Dedifferentiated amniotic fluid mesenchymal stem cell (primary cell): ENCODE data around the gene TMEM121B.
"Not testable (repeated sequence)": the region's sequence is repeated elsewhere in the genome, so short reads cannot be mapped to it uniquely, and the experiment has no call there.

Source experiments
- DNase-seq: peaks from one replicate; pipeline ENCODE4 v3.0.0-alpha.2; 2016; ENCODE audit errors: extremely low spot score

TMEM121B gene

DNA sequence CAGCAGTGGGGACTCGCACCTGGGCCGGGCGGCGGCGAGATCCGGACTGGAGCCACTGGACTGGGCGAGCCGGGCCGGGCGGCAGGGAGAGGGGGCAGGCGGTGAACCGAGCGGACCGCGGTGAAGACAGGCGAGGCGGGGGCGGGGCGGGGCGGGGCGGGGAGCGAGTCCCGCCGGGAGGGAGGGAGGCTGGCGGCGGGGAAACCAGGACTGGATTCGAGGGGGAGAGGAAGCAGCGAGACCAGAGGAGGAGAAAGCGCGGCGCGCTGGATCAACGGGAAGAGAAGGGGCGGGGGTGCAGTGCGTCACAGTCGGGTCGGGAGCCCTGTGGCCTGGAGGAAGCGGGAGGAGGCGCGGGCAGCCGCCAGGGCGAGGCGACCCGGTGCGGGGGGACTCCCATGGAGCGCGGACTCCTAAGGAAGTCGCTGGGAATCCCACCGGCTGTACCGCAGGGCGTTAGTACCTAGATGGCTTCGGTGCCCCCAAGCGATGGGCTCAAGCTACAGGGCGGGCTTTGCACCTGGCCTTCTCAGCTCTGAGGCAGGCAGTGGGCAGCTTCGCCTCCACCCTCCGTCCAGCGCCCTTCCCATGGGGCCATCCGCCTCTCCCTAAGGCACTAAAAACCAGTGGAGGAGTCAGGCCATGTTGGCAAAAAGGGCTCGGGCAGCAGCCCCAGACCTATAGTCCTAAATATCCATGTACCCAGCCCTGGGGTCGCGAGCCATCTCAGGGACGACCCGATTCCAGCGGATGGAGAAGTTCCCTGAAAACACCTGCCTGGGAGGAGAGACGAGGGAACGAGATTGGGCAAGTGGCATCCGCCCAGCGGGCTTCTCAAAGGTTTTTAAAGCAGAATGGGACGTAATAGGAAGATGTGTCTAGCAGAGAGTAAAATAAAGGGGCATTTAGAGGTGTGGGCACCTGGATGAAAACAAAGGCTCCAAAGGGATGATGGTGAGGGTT lies at the start of gene TMEM121B:
Gene TMEM121B (minus strand): TSS at position 128 of the 963 bp plus-strand sequence. CDS start 233 bp downstream, outside the sequence.
- DNase-seq, result no peak

DNA sequence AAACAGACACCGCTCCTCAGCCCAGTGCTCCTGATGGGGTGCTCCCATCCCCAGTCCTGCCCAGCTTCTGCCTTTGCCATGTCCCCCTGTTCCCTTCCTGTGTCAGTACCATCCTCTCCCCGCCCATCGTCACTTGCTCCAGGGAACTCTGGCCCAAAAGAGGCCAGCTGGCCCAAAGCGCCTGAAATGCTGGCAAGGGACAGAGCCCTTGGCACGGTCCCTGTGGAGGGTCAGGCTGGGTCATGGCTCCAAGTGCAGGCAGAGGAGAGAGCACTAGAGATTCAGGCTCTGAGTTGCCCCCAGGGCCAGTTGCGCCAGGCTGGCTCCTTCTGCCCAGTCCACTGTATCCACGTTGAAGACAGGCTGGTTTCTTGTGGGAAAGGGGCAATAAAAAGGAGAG lies 46.3 kb upstream of the TMEM121B start:
- no peak for DNase-seq

GRCh38 chr22:17164392-17165024 lies 43.3 kb upstream of the TMEM121B start:
- no peak for DNase-seq

DNA sequence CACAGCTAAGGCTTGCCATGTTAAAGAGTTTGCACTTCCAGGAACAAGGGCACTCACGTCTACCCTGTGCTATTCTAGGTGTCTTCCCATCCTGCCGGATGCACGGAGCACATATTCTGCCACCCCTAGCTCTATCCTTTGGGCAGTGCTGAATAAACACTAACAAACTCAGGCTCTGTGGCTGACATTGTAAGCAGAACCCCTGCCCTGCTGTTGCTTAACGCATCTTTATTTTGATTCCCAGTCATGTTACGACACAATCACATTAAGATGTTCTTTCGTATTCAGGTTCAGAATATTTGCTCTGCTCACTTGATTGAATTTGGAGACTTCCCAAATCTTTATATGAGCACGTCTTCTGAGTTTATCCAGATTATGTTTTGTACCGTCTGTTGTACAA lies 41.6 kb upstream of the TMEM121B start:
- no peak for DNase-seq

DNA sequence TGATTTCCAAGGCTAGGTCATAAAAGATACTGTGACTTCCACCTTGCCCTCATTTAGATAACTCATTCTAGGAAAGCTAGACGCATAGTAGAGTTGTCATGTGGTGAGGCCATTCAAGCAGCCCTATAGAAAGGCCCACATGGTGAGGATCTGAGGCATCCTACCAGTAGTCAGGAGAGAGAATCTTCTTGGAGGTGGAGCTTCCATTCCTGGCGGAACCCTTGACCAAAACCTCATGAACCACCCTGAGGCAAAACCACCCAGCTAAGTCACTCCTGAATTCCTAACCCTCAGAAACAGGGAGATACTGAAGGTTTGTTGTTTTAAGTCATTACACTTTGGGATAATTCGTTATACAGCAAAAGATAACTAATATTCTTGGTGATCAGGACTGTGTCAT lies 40.8 kb upstream of the TMEM121B start:
- DNase-seq, result no peak

DNA sequence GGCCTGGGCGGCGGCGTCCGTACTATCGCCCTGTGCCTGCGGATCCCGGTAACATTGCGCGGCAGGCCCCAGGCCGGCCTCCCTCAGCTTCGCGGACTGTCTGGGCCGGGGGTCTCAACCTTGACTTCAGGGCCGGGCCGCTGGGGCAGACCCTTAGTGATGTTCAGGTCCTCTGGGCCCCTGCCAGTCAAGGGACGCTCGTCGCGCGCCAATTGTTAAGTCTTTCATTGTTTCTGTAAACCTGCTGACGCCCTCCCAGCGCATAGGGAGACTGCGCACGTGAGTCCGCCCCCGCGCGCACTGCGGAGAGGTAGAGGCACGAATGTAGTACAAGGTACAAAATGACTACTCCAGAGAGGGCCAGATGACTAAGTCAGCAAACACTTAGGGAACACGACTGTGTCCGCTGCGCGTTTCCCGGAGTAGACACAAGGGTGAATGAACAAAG lies 38.4 kb upstream of the TMEM121B start:
- DNase-seq, result no peak

GRCh38 chr22:17158568-17159503 lies 37.7 kb upstream of the TMEM121B start, which contains the start of gene HDHD5:
Gene HDHD5, minus strand, starts transcription at chr22:17159277. Its CDS starts 26 bp downstream, at chr22:17159251.
- peak; percentile 74 for DNase-seq

GRCh38 chr22:17158176-17158567 lies 37.0 kb upstream of the TMEM121B start:
- no peak for DNase-seq

- DNase-seq, result no peak
Measured at GRCh38 chr22:17157714-17158113, 36.6 kb upstream of the TMEM121B start.

GRCh38 chr22:17155941-17156340 lies 34.8 kb upstream of the TMEM121B start:
- DNase-seq, result no peak

DNA sequence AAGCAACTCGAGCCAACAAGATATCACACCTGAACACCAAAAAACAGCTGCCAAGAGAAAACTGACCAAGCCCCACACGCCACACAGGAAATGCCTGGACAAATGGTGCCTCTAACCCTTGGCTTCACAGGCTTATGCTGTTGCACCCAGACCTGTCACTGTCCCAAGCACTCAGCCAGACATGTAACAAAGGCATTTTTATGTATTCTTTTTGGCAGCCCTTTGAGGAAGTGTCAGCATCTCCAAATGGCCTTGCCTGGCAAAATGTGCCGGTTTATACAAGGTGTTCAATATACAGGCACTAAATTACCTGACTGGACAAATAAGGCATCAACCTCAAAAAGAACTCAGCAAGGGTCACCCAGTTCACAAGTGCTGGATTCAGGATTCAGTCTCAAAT lies 31.8 kb upstream of the TMEM121B start:
- DNase-seq, result no peak

GRCh38 chr22:17152340-17152739 lies 31.2 kb upstream of the TMEM121B start:
- no peak for DNase-seq

- no peak for DNase-seq
Measured at GRCh38 chr22:17149076-17149815, 28.1 kb upstream of the TMEM121B start.

GRCh38 chr22:17147458-17147857 lies 26.3 kb upstream of the TMEM121B start:
- not testable (repeated sequence) for DNase-seq

DNA sequence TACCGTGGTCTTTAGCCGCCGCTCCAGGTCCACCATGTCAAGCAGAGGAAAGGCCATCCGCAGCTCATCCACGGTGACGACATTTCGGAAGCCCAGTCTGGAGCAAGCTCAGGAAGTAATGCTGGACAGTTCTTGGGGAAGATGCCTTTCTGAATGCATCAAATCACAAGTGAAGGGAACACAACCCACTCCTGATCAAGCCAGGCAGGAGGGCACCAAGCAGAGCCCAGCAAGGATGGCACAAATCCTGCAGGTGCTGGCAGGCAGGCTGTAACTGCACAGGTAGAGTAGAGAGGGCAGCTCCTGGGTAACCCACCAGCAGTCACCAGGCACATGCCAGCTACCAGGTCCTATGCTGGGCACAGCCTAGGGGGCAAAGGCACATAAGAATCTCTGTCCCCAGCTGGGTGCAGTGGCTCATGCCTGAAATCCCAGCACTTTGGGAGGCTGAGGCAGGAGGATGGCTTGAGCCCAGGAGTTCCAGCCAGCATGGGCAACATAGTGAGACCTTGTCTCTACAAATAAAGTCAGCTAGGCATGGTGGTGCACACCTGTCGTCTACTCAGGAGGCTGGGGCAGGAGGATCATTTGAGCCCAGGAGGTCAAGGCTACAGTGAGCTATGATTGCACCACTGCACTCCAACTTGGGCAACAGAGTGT lies 24.0 kb upstream of the TMEM121B start:
- no peak for DNase-seq

GRCh38 chr22:17143826-17144225 lies 22.7 kb upstream of the TMEM121B start:
- DNase-seq, result no peak

DNA sequence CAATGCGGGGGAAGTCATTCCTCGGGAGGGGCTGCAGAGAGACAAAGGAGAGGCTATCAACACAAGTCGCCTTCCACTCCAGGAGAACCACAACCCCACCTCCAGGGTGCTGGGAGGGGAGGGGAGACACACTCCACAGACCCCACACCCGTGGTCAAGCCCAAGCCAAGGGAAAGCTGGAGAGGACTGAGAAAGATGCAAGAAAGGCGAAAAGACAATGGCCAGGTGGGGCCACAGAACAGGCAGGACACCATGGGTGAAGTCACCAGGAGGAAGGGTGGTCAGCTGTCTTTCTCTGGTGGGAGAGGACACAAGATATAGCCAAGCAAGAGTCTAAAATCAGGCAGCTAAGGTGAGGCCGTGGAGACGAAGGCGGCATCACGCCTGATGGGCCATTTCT lies 21.9 kb upstream of the TMEM121B start:
- DNase-seq, result no peak

- no peak for DNase-seq
Measured at GRCh38 chr22:17140826-17141766, 19.9 kb upstream of the TMEM121B start.

DNA sequence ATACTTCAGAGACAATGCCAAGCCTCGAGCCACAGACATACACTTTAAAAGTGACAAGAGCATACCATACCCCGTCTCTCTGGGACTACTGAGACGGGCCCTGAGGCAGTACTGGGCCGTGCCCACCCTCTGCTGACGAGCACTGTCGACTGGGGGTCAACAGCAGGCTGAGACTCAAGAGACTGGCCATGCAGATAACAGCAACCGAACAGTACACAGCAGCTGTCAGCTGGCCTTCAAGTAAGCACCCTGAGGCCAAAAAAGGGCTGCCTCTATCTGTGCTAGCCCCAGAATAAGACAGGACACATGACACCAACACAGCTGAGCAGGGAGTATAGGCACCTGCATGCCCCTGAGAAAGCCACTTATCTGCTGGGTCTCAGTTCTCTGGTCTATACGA lies 18.9 kb upstream of the TMEM121B start:
- no peak for DNase-seq
